Left lung (tissue), 10 donors: ENCODE results near the gene TNFSF18. TPM values are rescaled to one million over a fixed set of nuclear protein-coding genes. Genes with fewer than 3 reads are reported as not detected.

ENCODE experiments used
- ATAC-seq: fragments of 200-7000 bp; cut with Tn5 transposase; one replicate; pipeline ENCODE4 v1.9.1; 2020; ENCODE audit warnings: moderate library complexity
- DNase-seq, 4 donors: peaks; one replicate each; pipeline ENCODE4 v3.0.0-alpha.2; 2013 to 2020
- H3K27ac ChIP-seq, 2 donors: fragments of 200-600 bp; sonication (generic) in 1 of 2; one replicate each; pipeline versions ENCODE4 v1.5.0 to v1.8.0; 2020 to 2021
- H3K27me3 ChIP-seq, 2 donors: fragments of 200-600 bp; sonication (generic) in 1 of 2; one replicate each; pipeline versions ENCODE4 v1.5.0 to v1.8.0; 2020 to 2021
- H3K36me3 ChIP-seq, 2 donors: fragments of 200-600 bp; sonication (generic) in 1 of 2; one replicate each; pipeline versions ENCODE4 v1.5.0 to v1.8.0; 2020 to 2021
- H3K4me1 ChIP-seq, 2 donors: fragments of 200-600 bp; one replicate each; pipeline ENCODE4 v1.8.0; 2021
- H3K4me3 ChIP-seq, 2 donors: fragments of 200-600 bp; sonication (generic) in 1 of 2; one replicate each; pipeline versions ENCODE4 v1.5.0 to v1.8.0; 2020 to 2021; ENCODE audit warnings: mild to moderate bottlenecking in 1 of 2
- H3K9me3 ChIP-seq, 2 donors: fragments of 200-600 bp; sonication (generic) in 1 of 2; one replicate each; pipeline versions ENCODE4 v1.5.0 to v1.8.0; 2020 to 2021
- intact Hi-C, 2 donors: fragments of 100-400 bp; cut with DNase I; formaldehyde crosslinking; loops; one replicate each; pipeline versions ENCODE4 v1.11.2 to v1.14.2; 2022
- polyA plus RNA-seq, 6 donors: library from polyadenylated mRNA; unstranded; fragments of 120-200 nt; gene quantifications; one replicate each; pipeline ENCODE4 v1.2.1, GENCODE V29; 2013; ENCODE audit not compliant: insufficient read length in 6 of 6
- total RNA-seq, 2 donors: library from RNA; stranded (reverse); fragmentation: NEBNext Ultra II Directional; extraction: Animal tissue kit (Norgen Biotek cat#: 25700); gene quantifications; one replicate each; pipeline ENCODE4 v1.2.1, GENCODE V29; 2021
- TF ChIP-seq, protein P1 (sequence below), 2 donors: fragments of 200-600 bp; sonication (generic) in 1 of 2; IDR thresholded peaks; one replicate each; pipeline versions ENCODE4 v1.5.0 to v1.8.0; 2021; ENCODE audit warnings: antibody characterized with exemption in 2 of 2
- donor health status: DM: no; HTN: yes; CAD: no.
- donor health status: DM: no; HTN: no; CAD: no.

TNFSF18 gene
- total and polyA plus RNA-seq, 8 donors, result 0.13 to 1.8 (median 1.4) TPM

DNA sequence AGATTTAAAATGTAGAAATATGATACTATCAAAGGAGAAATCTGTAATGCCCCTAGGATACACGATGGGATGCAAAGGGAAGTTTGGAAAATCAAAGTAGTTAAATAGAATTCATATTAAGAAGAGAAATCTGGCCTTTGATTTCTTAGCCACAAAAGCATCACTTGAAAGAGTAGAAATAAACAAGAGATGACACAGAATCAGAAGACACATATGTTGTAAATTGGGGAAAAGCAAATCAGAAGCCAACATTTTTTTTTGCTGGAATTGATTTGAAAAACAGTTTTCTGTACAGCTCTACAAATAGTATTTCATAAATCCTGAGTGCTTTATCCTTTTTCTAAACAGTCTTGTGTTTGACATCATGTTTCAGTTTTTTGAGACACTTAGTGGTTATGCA is 12.4 kb upstream of the TNFSF18 start:
- Histone ChIP-seq H3K27me3 (no peaks in the 10 kb centered on the region), H3K4me3 (no peak overlapping the region), H3K9me3 (no peaks in the 10 kb centered on the region), H3K27ac (no peak overlapping the region), H3K36me3 (no peaks in the 10 kb centered on the region), H3K4me1 (no peaks in the 10 kb centered on the region)
- ATAC-seq (no peak), DNase-seq (peak in 1 of 4 donors; percentile 31)
- intact Hi-C loops, result no loop called here
- TF ChIP-seq, protein P1, sequence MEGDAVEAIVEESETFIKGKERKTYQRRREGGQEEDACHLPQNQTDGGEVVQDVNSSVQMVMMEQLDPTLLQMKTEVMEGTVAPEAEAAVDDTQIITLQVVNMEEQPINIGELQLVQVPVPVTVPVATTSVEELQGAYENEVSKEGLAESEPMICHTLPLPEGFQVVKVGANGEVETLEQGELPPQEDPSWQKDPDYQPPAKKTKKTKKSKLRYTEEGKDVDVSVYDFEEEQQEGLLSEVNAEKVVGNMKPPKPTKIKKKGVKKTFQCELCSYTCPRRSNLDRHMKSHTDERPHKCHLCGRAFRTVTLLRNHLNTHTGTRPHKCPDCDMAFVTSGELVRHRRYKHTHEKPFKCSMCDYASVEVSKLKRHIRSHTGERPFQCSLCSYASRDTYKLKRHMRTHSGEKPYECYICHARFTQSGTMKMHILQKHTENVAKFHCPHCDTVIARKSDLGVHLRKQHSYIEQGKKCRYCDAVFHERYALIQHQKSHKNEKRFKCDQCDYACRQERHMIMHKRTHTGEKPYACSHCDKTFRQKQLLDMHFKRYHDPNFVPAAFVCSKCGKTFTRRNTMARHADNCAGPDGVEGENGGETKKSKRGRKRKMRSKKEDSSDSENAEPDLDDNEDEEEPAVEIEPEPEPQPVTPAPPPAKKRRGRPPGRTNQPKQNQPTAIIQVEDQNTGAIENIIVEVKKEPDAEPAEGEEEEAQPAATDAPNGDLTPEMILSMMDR (IDR thresholded peaks at IDR 0.05), result no peak

DNA sequence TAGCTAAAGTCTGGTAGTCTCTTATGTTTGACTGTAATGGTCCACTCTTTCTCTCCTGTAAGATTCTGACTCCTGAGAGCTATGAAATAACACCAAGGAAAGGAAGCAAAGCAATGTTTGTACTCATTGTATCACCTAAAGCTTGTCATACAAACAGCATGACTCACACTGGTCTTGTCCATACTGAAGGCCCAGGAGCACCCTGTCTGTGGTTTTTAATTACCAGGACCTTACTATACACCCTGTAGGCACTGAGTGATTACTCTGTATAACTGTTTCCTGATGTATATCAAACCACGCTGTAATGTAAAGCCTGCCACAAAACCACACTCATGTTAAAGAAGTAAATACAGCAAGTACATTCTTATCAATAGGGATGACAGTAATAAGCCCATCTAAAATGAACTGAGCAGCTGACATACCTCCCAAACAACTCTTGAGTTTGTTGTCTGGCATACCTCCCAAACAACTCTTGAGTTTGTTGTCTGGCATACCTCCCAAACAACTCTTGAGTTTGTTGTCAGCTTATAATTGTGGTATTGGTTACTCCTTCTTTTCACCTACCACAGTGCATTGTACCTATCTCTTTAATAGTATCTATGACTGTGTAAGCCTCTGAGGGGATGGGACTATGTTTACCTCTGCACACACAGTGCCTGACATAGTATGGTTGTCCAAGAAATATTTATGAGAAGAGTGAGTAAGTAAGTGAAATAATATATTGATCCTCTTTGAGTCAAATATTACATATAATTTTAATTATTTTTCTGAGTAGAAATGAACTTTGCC is 11.6 kb upstream of the TNFSF18 start:
- no peak overlapping the region for H3K27ac ChIP-seq
- H3K9me3 ChIP-seq, result no peaks in the 10 kb centered on the region
- ATAC-seq (peak; percentile 90), DNase-seq (peak in 1 of 4 donors; percentile 52)
- no peaks in the 10 kb centered on the region for H3K27me3 ChIP-seq
- intact Hi-C loops, result no loop called here
- no peaks in the 10 kb centered on the region for H3K4me1 ChIP-seq
- H3K4me3 ChIP-seq, result no peak overlapping the region
- TF ChIP-seq, protein P1 (IDR thresholded peaks at IDR 0.05), result no peak
- no peaks in the 10 kb centered on the region for H3K36me3 ChIP-seq

DNA sequence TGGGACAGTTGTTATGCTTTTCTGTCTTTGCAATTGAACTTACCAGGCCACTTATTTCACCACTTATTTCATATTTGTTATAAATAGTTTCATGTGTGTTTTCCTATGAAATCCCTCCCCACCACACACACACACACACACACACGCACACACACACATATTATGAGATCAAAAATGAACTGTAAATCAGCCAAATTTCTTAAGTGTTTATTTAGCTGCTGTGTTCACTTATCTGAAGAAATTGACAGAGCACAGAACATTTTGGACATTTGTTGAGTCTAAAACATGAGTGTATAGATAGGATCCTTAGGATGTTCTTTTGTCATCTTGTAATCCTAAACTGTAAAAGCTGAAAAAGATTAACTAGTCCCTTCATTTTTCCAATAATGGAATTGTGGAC is 7.8 kb upstream of the TNFSF18 start:
- DNase-seq (no peak), ATAC-seq (no peak)
- no peaks in the 10 kb centered on the region for H3K4me1 ChIP-seq
- intact Hi-C loops, result no loop called here
- H3K27ac ChIP-seq, result no peak overlapping the region
- no peak overlapping the region for H3K4me3 ChIP-seq
- TF ChIP-seq, protein P1 (IDR thresholded peaks at IDR 0.05), result no peak
- no peaks in the 10 kb centered on the region for H3K9me3 ChIP-seq
- H3K36me3 ChIP-seq, result no peaks in the 10 kb centered on the region
- no peaks in the 10 kb centered on the region for H3K27me3 ChIP-seq

DNA sequence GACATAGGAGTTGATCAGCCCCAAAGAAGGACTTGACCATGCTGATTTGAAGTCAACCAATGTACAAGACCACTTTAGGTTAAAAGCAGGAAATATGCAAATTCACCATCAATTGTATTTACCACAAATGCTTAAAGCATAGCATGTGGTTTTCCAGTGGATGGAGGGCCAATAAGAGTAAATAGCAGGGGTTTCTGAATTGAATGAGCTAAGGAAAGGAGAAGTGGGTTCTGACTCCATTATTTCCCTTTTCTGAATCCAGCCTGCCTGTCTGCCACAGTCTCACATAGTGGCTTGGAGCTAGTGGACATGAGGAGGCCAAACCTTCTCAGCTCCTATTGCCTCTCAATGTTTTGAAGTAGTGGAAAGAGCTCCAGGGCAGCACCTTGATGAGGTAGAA is 7.2 kb upstream of the TNFSF18 start:
- Histone ChIP-seq H3K9me3 (no peaks in the 10 kb centered on the region), H3K36me3 (no peaks in the 10 kb centered on the region), H3K4me1 (no peaks in the 10 kb centered on the region), H3K27me3 (no peaks in the 10 kb centered on the region), H3K4me3 (no peak overlapping the region), H3K27ac (no peak overlapping the region)
- intact Hi-C loops, result no loop called here
- TF ChIP-seq, protein P1 (IDR thresholded peaks at IDR 0.05), result no peak
- DNase-seq (no peak), ATAC-seq (no peak)

DNA sequence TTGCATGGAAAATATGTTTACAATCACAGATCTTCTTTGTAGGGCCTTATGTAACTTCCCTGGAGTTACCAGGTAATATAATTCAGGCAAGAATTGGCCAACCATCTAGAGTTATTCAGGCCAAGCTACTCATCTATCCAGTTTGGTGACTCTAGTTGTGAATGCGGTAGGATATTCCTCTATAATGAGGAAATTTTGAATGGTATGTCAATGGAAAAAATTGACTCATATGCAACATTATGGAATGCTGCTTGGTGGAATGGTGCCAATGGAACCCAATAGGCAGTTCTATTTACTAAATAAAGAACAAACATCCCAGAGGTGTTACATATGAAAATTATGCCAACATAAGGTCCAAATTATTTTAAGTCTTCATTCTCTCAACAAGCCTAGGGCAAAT is 5.6 kb upstream of the TNFSF18 start:
- DNase-seq, result no peak
- peaks cover 12% of the 10 kb centered on the region in 2 donors for H3K4me1 ChIP-seq
- intact Hi-C loops, result no loop called here
- H3K27me3 ChIP-seq, result no peaks in the 10 kb centered on the region
- H3K27ac ChIP-seq, result no peak overlapping the region
- TF ChIP-seq, protein P1 (IDR thresholded peaks at IDR 0.05), result no peak
- ATAC-seq, result no peak
- no peaks in the 10 kb centered on the region for H3K36me3 ChIP-seq
- H3K9me3 ChIP-seq, result no peaks in the 10 kb centered on the region
- H3K4me3 ChIP-seq, result no peak overlapping the region
